GM12878 (cell line): ENCODE data around the gene EHD1. TPM values are rescaled to one million over a fixed set of nuclear protein-coding genes. Genes with fewer than 3 reads are reported as not detected.

Source experiments
- JUNB ChIP-seq: IDR thresholded peaks from 2 replicates; pipeline ENCODE4 v1.6.1; 2016; ENCODE audit warnings: antibody characterized with exemption, mild to moderate bottlenecking
- MEF2A ChIP-seq: IDR thresholded peaks from 2 replicates; pipeline ENCODE4 v1.6.1; 2011; ENCODE audit warnings: low read depth, mild to moderate bottlenecking, low read length, moderate library complexity; ENCODE audit not compliant: insufficient read depth
- NR2C1 ChIP-seq: fragments of 450-650 bp; IDR thresholded peaks from 2 replicates; pipeline ENCODE4 v1.6.1; 2017; ENCODE audit warnings: antibody characterized with exemption, mild to moderate bottlenecking, moderate library complexity
- RBBP5 ChIP-seq: fragments of 200-600 bp; sonication (generic); conservative IDR thresholded peaks from 2 replicates; pipeline ENCODE4 v1.6.1; 2016
- polyA plus RNA-seq, 11 experiments: library from polyadenylated mRNA; depleted of rRNA in 4 of 11; unstranded in 6 of 11; stranded (reverse) in 5 of 11; fragments of >200 nt; fragmentation: Nextera tagmentation in 4 of 11; fragmentation: Illumina TruSeq in 1 of 11; extraction: Ambion mirVana in 4 of 11; extraction: Trizol in 1 of 11; gene quantifications; 1 replicate in 1 of 11; 2 replicates in 10 of 11; pipeline versions ENCODE4 v1.2.1 to v1.2.3, GENCODE V29; 2011 to 2016; ENCODE audit warnings: inconsistent platforms in 2 of 11, missing spikeins in 2 of 11, low read depth in 1 of 11
- total RNA-seq, 4 experiments: library from RNA; depleted of rRNA in 3 of 4; stranded (reverse); fragments of >200 nt in 3 of 4; fragmentation: Illumina TruSeq in 1 of 4; extraction: Trizol in 1 of 4; gene quantifications; 2 replicates each; pipeline versions ENCODE4 v1.2.1 to v1.2.3, GENCODE V29; 2013 to 2021
- TF ChIP-seq, protein P1 (sequence below): fragments of 450-650 bp; IDR thresholded peaks from 2 replicates; pipeline ENCODE4 v1.6.1; 2016; ENCODE audit warnings: mild to moderate bottlenecking, moderate library complexity, borderline replicate concordance
- TF ChIP-seq, protein P2 (sequence below): fragments of 450-650 bp; IDR thresholded peaks from 2 replicates; pipeline ENCODE4 v1.6.1; 2017; ENCODE audit warnings: mild to moderate bottlenecking, low read depth, inconsistent platforms; ENCODE audit not compliant: poor library complexity, severe bottlenecking
- TF ChIP-seq, protein P3 (sequence below): fragments of 450-650 bp; conservative IDR thresholded peaks from 2 replicates; pipeline ENCODE4 v1.6.1; 2017; ENCODE audit warnings: mild to moderate bottlenecking, moderate library complexity
- TF ChIP-seq, protein P4 (sequence below): fragments of 450-650 bp; IDR thresholded peaks from 2 replicates; pipeline ENCODE4 v1.6.1; 2017; ENCODE audit warnings: mild to moderate bottlenecking, moderate library complexity

EHD1 gene
- total and polyA plus RNA-seq, 10 of the 15 experiments (the other 5 are each of a cell fraction or from before 2014, with no cell fraction given), result 1.0 to 165 (median 66.5) TPM

DNA sequence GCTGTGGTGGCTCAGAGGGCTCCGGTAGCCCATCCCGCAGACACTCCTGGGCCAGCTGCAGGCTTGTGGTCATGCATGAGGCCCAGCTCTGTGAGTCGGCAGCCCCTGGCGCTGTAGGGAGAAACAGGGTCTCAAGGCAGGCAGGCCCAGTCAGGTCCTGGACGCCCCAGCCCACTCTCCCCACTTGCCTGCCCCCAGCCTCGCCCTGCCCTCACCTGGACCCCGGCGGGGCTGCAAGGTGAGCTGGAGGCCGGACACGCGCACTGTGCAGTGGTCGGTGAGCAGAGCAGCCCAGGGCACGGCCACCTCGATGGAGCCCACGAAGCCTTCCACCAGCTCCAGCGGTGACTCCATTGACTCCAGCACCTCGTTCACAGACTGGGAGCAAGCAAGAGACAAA, 35.7 kb upstream of the EHD1 start (continued):
- TF ChIP-seq, protein P1, sequence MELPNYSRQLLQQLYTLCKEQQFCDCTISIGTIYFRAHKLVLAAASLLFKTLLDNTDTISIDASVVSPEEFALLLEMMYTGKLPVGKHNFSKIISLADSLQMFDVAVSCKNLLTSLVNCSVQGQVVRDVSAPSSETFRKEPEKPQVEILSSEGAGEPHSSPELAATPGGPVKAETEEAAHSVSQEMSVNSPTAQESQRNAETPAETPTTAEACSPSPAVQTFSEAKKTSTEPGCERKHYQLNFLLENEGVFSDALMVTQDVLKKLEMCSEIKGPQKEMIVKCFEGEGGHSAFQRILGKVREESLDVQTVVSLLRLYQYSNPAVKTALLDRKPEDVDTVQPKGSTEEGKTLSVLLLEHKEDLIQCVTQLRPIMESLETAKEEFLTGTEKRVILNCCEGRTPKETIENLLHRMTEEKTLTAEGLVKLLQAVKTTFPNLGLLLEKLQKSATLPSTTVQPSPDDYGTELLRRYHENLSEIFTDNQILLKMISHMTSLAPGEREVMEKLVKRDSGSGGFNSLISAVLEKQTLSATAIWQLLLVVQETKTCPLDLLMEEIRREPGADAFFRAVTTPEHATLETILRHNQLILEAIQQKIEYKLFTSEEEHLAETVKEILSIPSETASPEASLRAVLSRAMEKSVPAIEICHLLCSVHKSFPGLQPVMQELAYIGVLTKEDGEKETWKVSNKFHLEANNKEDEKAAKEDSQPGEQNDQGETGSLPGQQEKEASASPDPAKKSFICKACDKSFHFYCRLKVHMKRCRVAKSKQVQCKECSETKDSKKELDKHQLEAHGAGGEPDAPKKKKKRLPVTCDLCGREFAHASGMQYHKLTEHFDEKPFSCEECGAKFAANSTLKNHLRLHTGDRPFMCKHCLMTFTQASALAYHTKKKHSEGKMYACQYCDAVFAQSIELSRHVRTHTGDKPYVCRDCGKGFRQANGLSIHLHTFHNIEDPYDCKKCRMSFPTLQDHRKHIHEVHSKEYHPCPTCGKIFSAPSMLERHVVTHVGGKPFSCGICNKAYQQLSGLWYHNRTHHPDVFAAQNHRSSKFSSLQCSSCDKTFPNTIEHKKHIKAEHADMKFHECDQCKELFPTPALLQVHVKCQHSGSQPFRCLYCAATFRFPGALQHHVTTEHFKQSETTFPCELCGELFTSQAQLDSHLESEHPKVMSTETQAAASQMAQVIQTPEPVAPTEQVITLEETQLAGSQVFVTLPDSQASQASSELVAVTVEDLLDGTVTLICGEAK, result no peak
- TF ChIP-seq RBBP5 (no peak), NR2C1 (no peak), MEF2A (no peak), JUNB (no peak)
- TF ChIP-seq, protein P2, sequence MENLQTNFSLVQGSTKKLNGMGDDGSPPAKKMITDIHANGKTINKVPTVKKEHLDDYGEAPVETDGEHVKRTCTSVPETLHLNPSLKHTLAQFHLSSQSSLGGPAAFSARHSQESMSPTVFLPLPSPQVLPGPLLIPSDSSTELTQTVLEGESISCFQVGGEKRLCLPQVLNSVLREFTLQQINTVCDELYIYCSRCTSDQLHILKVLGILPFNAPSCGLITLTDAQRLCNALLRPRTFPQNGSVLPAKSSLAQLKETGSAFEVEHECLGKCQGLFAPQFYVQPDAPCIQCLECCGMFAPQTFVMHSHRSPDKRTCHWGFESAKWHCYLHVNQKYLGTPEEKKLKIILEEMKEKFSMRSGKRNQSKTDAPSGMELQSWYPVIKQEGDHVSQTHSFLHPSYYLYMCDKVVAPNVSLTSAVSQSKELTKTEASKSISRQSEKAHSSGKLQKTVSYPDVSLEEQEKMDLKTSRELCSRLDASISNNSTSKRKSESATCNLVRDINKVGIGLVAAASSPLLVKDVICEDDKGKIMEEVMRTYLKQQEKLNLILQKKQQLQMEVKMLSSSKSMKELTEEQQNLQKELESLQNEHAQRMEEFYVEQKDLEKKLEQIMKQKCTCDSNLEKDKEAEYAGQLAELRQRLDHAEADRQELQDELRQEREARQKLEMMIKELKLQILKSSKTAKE, result no peak
- TF ChIP-seq, protein P3, sequence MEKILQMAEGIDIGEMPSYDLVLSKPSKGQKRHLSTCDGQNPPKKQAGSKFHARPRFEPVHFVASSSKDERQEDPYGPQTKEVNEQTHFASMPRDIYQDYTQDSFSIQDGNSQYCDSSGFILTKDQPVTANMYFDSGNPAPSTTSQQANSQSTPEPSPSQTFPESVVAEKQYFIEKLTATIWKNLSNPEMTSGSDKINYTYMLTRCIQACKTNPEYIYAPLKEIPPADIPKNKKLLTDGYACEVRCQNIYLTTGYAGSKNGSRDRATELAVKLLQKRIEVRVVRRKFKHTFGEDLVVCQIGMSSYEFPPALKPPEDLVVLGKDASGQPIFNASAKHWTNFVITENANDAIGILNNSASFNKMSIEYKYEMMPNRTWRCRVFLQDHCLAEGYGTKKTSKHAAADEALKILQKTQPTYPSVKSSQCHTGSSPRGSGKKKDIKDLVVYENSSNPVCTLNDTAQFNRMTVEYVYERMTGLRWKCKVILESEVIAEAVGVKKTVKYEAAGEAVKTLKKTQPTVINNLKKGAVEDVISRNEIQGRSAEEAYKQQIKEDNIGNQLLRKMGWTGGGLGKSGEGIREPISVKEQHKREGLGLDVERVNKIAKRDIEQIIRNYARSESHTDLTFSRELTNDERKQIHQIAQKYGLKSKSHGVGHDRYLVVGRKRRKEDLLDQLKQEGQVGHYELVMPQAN, result no peak
- TF ChIP-seq, protein P4, sequence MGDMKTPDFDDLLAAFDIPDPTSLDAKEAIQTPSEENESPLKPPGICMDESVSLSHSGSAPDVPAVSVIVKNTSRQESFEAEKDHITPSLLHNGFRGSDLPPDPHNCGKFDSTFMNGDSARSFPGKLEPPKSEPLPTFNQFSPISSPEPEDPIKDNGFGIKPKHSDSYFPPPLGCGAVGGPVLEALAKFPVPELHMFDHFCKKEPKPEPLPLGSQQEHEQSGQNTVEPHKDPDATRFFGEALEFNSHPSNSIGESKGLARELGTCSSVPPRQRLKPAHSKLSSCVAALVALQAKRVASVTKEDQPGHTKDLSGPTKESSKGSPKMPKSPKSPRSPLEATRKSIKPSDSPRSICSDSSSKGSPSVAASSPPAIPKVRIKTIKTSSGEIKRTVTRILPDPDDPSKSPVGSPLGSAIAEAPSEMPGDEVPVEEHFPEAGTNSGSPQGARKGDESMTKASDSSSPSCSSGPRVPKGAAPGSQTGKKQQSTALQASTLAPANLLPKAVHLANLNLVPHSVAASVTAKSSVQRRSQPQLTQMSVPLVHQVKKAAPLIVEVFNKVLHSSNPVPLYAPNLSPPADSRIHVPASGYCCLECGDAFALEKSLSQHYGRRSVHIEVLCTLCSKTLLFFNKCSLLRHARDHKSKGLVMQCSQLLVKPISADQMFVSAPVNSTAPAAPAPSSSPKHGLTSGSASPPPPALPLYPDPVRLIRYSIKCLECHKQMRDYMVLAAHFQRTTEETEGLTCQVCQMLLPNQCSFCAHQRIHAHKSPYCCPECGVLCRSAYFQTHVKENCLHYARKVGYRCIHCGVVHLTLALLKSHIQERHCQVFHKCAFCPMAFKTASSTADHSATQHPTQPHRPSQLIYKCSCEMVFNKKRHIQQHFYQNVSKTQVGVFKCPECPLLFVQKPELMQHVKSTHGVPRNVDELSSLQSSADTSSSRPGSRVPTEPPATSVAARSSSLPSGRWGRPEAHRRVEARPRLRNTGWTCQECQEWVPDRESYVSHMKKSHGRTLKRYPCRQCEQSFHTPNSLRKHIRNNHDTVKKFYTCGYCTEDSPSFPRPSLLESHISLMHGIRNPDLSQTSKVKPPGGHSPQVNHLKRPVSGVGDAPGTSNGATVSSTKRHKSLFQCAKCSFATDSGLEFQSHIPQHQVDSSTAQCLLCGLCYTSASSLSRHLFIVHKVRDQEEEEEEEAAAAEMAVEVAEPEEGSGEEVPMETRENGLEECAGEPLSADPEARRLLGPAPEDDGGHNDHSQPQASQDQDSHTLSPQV, result no peak
